Measurements from ENCODE around the gene C19orf67. TPM values are rescaled to one million over a fixed set of nuclear protein-coding genes. Genes with fewer than 3 reads are reported as not detected.
A peak's percentile ranks its signal among the peaks of the same experiment; 100 is the strongest.

The C19orf67 gene
- total and polyA plus RNA-seq, 2 donors from 2014 or later: not detected

GRCh38 chr19:14088634-14089411 lies 3.2 kb upstream of the C19orf67 start:
- H3K36me3 ChIP-seq (ENCODE audit: control insufficient read depth in 2 of 3, insufficient read depth in 3 of 3, low read length in 3 of 3): peaks cover 0 to 2% (median 2%) of the 10 kb centered on the region in 3 donors
- H3K4me3 ChIP-seq (ENCODE audit: low read length in 3 of 3): peak overlapping the region in 2 of 3 donors; percentile 34 to 43
- H3K9me3 ChIP-seq (ENCODE audit: control insufficient read depth in 2 of 3, insufficient read depth in 1 of 3, low read length in 3 of 3): peaks cover 0 to 8% (median 4%) of the 10 kb centered on the region in 3 donors
- no peaks in the 10 kb centered on the region for H3K27me3 ChIP-seq (ENCODE audit: control insufficient read depth, insufficient read depth, low read length)
- DNase-seq: no peak
- no peak overlapping the region for H3K27ac ChIP-seq (ENCODE audit: low read depth in 2 of 2, low read length in 2 of 2)
- intact Hi-C loops (cut with DNase I): no loop called here
- H3K9ac ChIP-seq (ENCODE audit: low read length in 3 of 3): no peak overlapping the region
- no peak for FAIRE-seq
- H3K4me1 ChIP-seq (ENCODE audit: control insufficient read depth in 2 of 3, insufficient read depth in 2 of 3, low read depth in 1 of 3, low read length in 3 of 3): no peaks in the 10 kb centered on the region
- no peak for TF ChIP-seq CTCF (IDR thresholded peaks at IDR 0.05; ENCODE audit: borderline replicate concordance, extremely low read depth, insufficient read depth)

GRCh38 chr19:14086098-14086497 lies 515 bp upstream of the C19orf67 start:
- Histone ChIP-seq H3K27me3 (ENCODE audit: control insufficient read depth, insufficient read depth, low read length) (no peaks in the 10 kb centered on the region), H3K36me3 (ENCODE audit: control insufficient read depth in 2 of 3, insufficient read depth in 3 of 3, low read length in 3 of 3) (peaks cover 0 to 2% (median 2%) of the 10 kb centered on the region in 3 donors), H3K4me3 (ENCODE audit: low read length in 3 of 3) (no peak overlapping the region), H3K9me3 (ENCODE audit: control insufficient read depth in 2 of 3, insufficient read depth in 1 of 3, low read length in 3 of 3) (no peaks in the 10 kb centered on the region), H3K27ac (ENCODE audit: low read depth in 2 of 2, low read length in 2 of 2) (no peak overlapping the region), H3K4me1 (ENCODE audit: control insufficient read depth in 2 of 3, insufficient read depth in 2 of 3, low read depth in 1 of 3, low read length in 3 of 3) (peaks cover 0 to 4% (median 4%) of the 10 kb centered on the region in 3 donors), H3K9ac (ENCODE audit: low read length in 3 of 3) (no peak overlapping the region)
- intact Hi-C loops (cut with DNase I): no loop called here
- DNase-seq (no peak), FAIRE-seq (no peak)
- no peak for TF ChIP-seq CTCF (IDR thresholded peaks at IDR 0.05; ENCODE audit: borderline replicate concordance, extremely low read depth, insufficient read depth)

GRCh38 chr19:14082675-14082960 lies 3.0 kb downstream of the C19orf67 start:
- Histone ChIP-seq H3K9me3 (ENCODE audit: control insufficient read depth in 2 of 3, insufficient read depth in 1 of 3, low read length in 3 of 3) (no peaks in the 10 kb centered on the region), H3K4me3 (ENCODE audit: low read length in 3 of 3) (peak overlapping the region in 1 of 3 donors; percentile 85), H3K9ac (ENCODE audit: low read length in 3 of 3) (peak overlapping the region in 1 of 3 donors; percentile 90), H3K36me3 (ENCODE audit: control insufficient read depth in 2 of 3, insufficient read depth in 3 of 3, low read length in 3 of 3) (peaks cover 0 to 2% (median 0%) of the 10 kb centered on the region in 3 donors), H3K27ac (ENCODE audit: low read depth in 2 of 2, low read length in 2 of 2) (no peak overlapping the region), H3K27me3 (ENCODE audit: control insufficient read depth, insufficient read depth, low read length) (no peaks in the 10 kb centered on the region), H3K4me1 (ENCODE audit: control insufficient read depth in 2 of 3, insufficient read depth in 2 of 3, low read depth in 1 of 3, low read length in 3 of 3) (peaks cover 0 to 9% (median 4%) of the 10 kb centered on the region in 3 donors)
- DNase-seq (no peak), FAIRE-seq (no peak)
- intact Hi-C loops (cut with DNase I): no loop called here
- no peak for TF ChIP-seq CTCF (IDR thresholded peaks at IDR 0.05; ENCODE audit: borderline replicate concordance, extremely low read depth, insufficient read depth)
